HG02885 (cell line): Measurements from ENCODE around the gene THAP3.
"Not testable (repeated sequence)": the region's sequence is repeated elsewhere in the genome, so short reads cannot be mapped to it uniquely, and the experiment has no call there.

Experiments
- ATAC-seq: cut with Tn5 transposase; IDR thresholded peaks from one replicate; pipeline ENCODE4 v1.9.1; 2021; ENCODE audit warnings: mild to moderate bottlenecking; ENCODE audit not compliant: unreplicated experiment, poor library complexity

Gene THAP3

GRCh38 chr1:6632588-6633514 is 8.2 kb downstream of the THAP3 start:
- no peak for ATAC-seq

DNA sequence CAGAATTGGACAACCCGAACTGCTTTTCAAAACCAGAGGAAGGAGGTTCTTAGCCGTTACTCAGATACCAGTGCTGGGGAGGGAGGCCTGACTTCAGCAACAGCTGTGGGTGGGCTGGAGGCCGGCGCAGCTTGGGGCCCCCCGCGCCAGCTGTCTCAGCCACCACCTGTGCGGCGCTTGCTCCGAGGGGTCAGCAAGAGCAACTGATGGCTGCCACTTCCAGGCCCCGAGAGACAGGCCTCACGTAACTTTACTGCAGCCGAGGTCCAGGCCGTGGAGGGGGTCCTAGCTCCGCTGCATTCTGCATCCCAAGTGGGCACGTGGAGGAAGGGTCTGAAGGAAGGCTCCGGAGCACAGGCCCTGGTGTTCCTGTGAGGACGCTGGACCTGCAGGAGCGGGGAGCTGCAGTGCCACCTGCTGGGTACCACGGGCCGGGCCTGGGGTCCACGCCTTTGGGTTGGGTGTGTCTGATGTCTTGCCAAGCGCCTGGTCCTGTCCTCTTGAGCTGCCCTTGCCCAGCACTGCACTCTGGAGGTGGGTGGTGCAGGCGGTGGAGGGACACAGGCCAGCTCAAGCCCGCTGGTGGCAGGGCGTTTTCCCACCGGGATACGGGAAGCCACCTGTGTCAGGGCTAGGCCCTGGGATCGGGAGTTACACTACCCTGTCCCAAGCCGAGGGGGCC is 9.8 kb downstream of the THAP3 start:
- no peak for ATAC-seq

- no peak for ATAC-seq
These were observed 10.7 kb downstream of the THAP3 start for GRCh38 chr1:6635161-6635909.

DNA sequence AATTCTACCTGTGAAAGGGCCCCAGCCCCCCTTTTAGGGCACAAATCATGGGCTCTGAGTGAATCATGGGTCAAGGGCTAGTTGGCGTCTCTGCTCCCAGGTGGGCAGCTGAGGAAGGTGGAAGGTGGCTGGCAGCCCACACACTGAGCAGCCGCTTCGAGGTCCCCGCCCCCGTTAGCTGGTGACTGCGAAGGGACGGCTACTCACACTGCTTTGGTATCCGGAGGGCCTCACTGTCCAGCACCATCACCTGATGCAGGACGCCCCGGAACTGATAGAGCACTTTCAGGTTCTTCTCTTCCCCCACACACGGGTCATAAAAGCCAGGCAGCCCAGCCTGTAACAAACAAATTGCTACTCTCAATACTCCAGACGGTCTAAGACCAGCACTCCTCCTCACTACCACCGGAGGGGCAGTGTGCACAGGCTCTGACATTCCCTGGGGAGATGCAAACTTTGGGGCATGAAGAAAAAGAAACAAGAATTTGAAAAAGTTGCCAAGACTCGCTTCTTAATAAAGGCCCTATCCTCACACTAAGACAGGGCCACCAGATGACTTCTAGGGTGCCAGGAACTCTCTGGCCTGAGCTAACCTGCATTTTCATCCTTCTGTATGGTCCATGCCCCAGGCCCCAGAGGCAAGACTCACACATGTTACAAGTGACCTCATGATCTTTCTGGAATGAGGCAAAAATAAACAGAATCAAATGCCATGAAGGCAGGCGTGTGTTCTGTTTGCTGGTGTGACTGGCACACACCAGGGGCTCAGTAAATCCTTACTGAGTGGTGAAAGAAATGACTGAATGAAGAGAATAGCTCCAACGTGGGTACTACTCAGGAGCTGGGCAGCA is 11.5 kb downstream of the THAP3 start:
- no peak for ATAC-seq

- ATAC-seq: not testable (repeated sequence)
These were observed 12.1 kb downstream of the THAP3 start for GRCh38 chr1:6636778-6637177.

- ATAC-seq: no peak
These were observed 13.1 kb downstream of the THAP3 start for GRCh38 chr1:6637770-6638169.

DNA sequence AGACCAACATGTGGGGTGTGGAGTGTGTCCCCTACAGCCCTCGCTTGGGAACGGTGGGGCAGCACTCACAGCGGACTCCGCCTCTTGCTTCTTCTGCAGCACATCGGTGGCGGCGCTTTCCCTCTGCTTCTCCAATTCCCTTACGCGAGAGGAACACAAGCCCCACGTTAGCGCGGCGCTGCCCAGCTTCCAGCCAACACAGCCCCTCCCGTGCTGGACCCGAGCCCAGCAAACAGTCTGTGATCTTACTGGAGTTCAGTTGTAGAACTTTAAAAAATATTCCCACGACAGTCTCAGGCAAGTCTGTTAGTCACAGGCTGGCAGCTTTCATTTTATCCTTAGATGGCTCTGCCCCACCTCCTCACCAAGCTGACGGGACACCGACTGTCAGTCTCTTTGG is 13.6 kb downstream of the THAP3 start:
- ATAC-seq: no peak

- not testable (repeated sequence) for ATAC-seq
These were observed 16.2 kb downstream of the THAP3 start for GRCh38 chr1:6640867-6641266.

- no peak for ATAC-seq
These were observed 20.4 kb downstream of the THAP3 start for GRCh38 chr1:6645018-6645417.

- ATAC-seq: no peak
These were observed 22.0 kb downstream of the THAP3 start for GRCh38 chr1:6646499-6647148.

- ATAC-seq: no peak
These were observed 23.9 kb downstream of the THAP3 start for GRCh38 chr1:6648556-6648955.

DNA sequence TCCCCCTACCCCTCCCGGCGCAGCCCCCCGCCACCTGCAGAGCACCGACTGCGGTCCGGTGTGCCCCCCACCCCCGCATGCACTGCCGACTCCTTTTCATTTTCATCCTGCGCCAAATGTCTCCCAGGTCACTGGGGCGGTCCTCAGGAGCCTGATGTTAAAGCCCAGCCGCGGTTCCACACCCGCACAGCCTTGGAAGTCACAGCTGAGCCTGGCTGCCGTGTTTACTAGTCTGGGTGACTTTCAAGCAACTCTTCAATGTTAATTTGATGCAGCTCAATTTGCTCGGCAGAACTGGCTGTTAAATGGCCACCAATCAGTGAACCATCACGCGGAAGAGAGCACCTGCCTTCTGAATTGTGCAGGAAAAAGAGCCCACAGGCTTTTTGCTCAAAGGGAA is 27.2 kb downstream of the THAP3 start:
- ATAC-seq: no peak

DNA sequence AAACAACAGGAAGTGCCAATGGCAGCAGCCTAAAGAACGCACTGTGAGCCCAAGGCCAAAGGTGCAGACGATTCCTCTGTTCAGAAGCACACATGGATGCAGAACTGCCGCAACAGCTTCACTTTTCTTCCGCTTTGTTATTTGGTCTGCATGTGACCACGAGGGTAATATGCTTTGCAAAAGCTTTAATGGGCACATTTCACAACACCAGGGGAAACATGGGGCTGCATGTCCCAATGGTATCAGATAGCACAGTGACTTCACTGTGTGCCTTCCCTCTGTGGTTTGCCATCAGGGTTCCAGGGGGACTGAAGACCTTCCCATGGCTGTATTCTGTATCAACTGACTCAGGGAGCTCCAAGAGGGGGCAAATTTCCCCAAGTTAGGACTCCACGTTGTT is 28.3 kb downstream of the THAP3 start:
- no peak for ATAC-seq

GRCh38 chr1:6653436-6654290 is 29.0 kb downstream of the THAP3 start:
- no peak for ATAC-seq

- no peak for ATAC-seq
These were observed 32.5 kb downstream of the THAP3 start for GRCh38 chr1:6657138-6657537.

DNA sequence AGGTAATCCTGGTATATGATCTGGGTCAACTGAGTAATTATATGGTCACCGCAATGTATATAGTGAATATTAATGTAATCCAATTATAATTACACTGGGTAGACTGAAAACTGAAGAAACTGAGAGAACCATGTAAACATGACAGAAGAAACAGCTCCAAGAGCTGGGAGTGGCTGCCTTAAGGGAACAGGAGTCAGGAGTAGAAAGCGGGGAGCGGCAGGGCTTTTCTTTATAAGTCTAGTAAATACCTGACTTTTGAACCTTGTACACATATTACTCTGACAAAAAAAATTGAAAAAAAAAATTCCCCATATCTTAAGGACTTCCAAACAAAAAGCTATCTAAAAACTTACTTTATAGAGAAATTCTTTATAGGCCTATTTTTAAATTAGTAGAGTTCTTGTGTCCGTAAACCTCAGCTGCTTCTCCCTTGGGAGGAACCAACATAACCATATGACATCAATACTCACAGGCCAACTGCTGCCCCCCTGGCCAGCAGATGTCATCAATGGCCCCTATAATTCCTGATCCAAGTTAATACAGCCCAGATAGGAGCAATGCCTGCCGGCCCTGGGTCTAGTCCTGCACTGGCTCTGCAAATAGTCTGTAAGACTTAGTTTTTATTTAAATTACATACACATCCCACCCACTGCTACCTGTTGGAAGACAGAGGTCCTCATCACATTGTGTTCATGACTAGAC is 33.8 kb downstream of the THAP3 start:
- no peak for ATAC-seq

DNA sequence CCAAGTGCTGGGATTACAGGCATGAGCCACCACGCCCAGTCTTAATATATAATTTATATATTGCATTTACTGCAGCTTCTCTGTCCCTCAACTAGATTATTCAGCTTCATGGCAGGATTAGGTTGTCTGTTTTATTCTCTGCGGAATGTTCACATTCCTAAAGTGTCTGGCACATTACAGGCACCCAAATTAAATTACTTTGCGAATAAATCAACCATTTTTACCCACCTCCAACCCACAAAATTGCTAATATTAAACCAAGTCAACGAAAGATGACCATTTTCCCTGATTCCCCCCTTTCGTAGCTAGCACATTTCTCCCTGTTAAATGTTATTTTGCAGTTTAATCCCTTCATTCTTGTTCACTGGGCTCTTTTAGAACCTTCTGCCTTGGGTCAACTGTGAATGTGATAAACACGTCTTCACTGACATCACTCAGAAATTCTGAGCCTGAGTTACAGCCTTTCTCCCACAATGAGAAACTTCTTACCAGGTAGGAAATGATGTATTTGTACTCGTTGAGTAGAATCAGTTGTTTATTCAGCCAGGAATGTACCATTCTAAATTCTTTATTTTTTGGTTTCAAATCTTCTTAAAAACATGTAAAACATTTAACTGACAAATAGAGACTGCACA is 35.9 kb downstream of the THAP3 start:
- no peak for ATAC-seq

DNA sequence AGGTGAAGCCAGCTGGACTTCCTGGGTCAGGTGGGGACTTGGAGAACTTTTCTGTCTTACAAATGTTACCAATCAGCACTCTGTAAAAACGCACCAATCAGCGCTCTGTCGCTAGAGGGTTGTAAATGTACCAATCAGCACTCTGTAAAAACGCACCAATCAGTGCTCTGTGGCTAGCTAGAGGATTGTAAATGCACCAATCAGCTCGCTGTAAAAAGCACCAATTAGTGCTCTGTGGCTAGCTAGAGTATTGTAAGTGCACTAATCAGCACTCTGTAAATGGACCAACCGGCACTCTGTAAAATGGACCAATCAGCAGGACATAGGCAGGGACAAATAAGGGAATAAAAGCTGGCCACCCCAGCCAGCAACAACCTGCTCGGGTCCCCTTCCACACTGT is 37.8 kb downstream of the THAP3 start:
- ATAC-seq: not testable (repeated sequence)
